H9 (cell line): ENCODE measurements around the gene CENPP. TPM values are rescaled to one million over a fixed set of nuclear protein-coding genes. Genes with fewer than 3 reads are reported as not detected.

Source experiments
- DNase-seq: peaks from one replicate; pipeline ENCODE4 v3.0.0-alpha.2; 2017
- H2AFZ ChIP-seq: one replicate; pipeline ENCODE4 v1.6.1; 2013; ENCODE audit warnings: mild to moderate bottlenecking, low read length, control low read depth, moderate library complexity
- H2AK5ac ChIP-seq: 2 replicates; pipeline ENCODE4 v1.6.1; 2013; ENCODE audit warnings: low read length, control low read depth, mixed read lengths; ENCODE audit not compliant: insufficient read length
- H2BK120ac ChIP-seq: one replicate; pipeline ENCODE4 v1.6.1; 2013; ENCODE audit warnings: low read depth, mild to moderate bottlenecking, low read length, control low read depth, inconsistent platforms; ENCODE audit not compliant: poor library complexity, severe bottlenecking
- H2BK12ac ChIP-seq: 2 replicates; pipeline ENCODE4 v1.6.1; 2013; ENCODE audit warnings: low read length, control low read depth, mixed read lengths, low read depth; ENCODE audit not compliant: insufficient read length
- H2BK15ac ChIP-seq: 2 replicates; pipeline ENCODE4 v1.6.1; 2013; ENCODE audit warnings: low read depth, low read length, control low read depth
- H2BK20ac ChIP-seq: one replicate; pipeline ENCODE4 v1.6.1; 2013; ENCODE audit warnings: low read depth, mild to moderate bottlenecking, low read length, control low read depth, inconsistent platforms; ENCODE audit not compliant: poor library complexity, severe bottlenecking
- H2BK5ac ChIP-seq: 2 replicates; pipeline ENCODE4 v1.6.1; 2013; ENCODE audit warnings: low read length, control low read depth, mixed read lengths; ENCODE audit not compliant: insufficient read length
- H3K14ac ChIP-seq: 2 replicates; pipeline ENCODE4 v1.6.1; 2013; ENCODE audit warnings: low read length, control low read depth; ENCODE audit not compliant: insufficient read depth
- H3K18ac ChIP-seq: 2 replicates; pipeline ENCODE4 v1.6.1; 2013; ENCODE audit warnings: low read depth, mild to moderate bottlenecking, mixed read lengths, low read length, control low read depth; ENCODE audit not compliant: insufficient read length
- H3K23ac ChIP-seq: 2 replicates; pipeline ENCODE4 v1.6.1; 2013; ENCODE audit warnings: low read length, control low read depth, mixed read lengths, low read depth; ENCODE audit not compliant: insufficient read length
- H3K23me2 ChIP-seq: 2 replicates; pipeline ENCODE4 v1.6.1; 2013; ENCODE audit warnings: low read depth, mild to moderate bottlenecking, mixed read lengths, low read length, control low read depth; ENCODE audit not compliant: insufficient read length, poor library complexity, severe bottlenecking
- H3K27ac ChIP-seq: 2 replicates; pipeline ENCODE4 v1.5.1; 2013; ENCODE audit warnings: low read length, control low read depth, mixed read lengths, low read depth; ENCODE audit not compliant: insufficient read length
- H3K27me3 ChIP-seq: 2 replicates; pipeline ENCODE4 v1.6.1; 2013; ENCODE audit warnings: low read length, control low read depth, inconsistent platforms; ENCODE audit not compliant: insufficient read depth
- H3K4ac ChIP-seq: 2 replicates; pipeline ENCODE4 v1.6.1; 2013; ENCODE audit warnings: low read depth, mild to moderate bottlenecking, control low read depth, inconsistent platforms, low read length, moderate library complexity
- H3K4me1 ChIP-seq: 2 replicates; pipeline ENCODE4 v1.6.1; 2013; ENCODE audit warnings: low read length, control low read depth, inconsistent platforms; ENCODE audit not compliant: insufficient read depth
- H3K4me2 ChIP-seq: 2 replicates; pipeline ENCODE4 v1.6.1; 2013; ENCODE audit warnings: low read length, control low read depth, mixed read lengths; ENCODE audit not compliant: insufficient read length, insufficient read depth
- H3K56ac ChIP-seq: 2 replicates; pipeline ENCODE4 v1.6.1; 2013; ENCODE audit warnings: low read depth, mild to moderate bottlenecking, mixed read lengths, low read length, control low read depth; ENCODE audit not compliant: insufficient read length
- H3K79me1 ChIP-seq: 2 replicates; pipeline ENCODE4 v1.6.1; 2013; ENCODE audit warnings: low read depth, mild to moderate bottlenecking, moderate library complexity, low read length, control low read depth, inconsistent platforms; ENCODE audit not compliant: insufficient read depth, poor library complexity, severe bottlenecking
- H3K79me2 ChIP-seq: 2 replicates; pipeline ENCODE4 v1.6.1; 2013; ENCODE audit warnings: low read length, control low read depth, inconsistent platforms; ENCODE audit not compliant: insufficient read depth
- H3K9ac ChIP-seq: 2 replicates; pipeline ENCODE4 v1.6.1; 2013; ENCODE audit warnings: low read length, control low read depth, mixed read lengths; ENCODE audit not compliant: insufficient read length; ENCODE audit errors: extremely low read depth
- H3K9me3 ChIP-seq: one replicate; pipeline ENCODE4 v1.6.1; 2013; ENCODE audit warnings: low read depth, low read length, inconsistent platforms; ENCODE audit not compliant: control insufficient read depth
- H3T11ph ChIP-seq: one replicate; pipeline ENCODE4 v1.6.1; 2013; ENCODE audit warnings: mild to moderate bottlenecking, low read length, control low read depth, inconsistent platforms
- H4K20me1 ChIP-seq: one replicate; pipeline ENCODE4 v1.6.1; 2013; ENCODE audit not compliant: control insufficient read depth, insufficient read length, insufficient read depth
- H4K5ac ChIP-seq: 2 replicates; pipeline ENCODE4 v1.6.1; 2013; ENCODE audit warnings: low read depth, mild to moderate bottlenecking, mixed read lengths, low read length, control low read depth; ENCODE audit not compliant: insufficient read length
- H4K8ac ChIP-seq: replicated peaks from 2 replicates; pipeline ENCODE4 v1.6.1; 2013; ENCODE audit warnings: low read length, control low read depth, mixed read lengths, low read depth; ENCODE audit not compliant: insufficient read length
- H4K91ac ChIP-seq: 2 replicates; pipeline ENCODE4 v1.6.1; 2013; ENCODE audit warnings: low read depth, mild to moderate bottlenecking, moderate library complexity, mixed read lengths, low read length, control low read depth; ENCODE audit not compliant: insufficient read length
- H3K27ac Mint-ChIP-seq, 3 experiments: 2 replicates in 2 of 3; 3 replicates in 1 of 3; pipeline ENCODE4 v1.8.0; 2020 to 2021; ENCODE audit warnings: mixed read lengths in 3 of 3, mild to moderate bottlenecking in 1 of 3, moderate library complexity in 1 of 3
- H3K27me3 Mint-ChIP-seq: 2 replicates; pipeline ENCODE4 v1.8.0; 2021; ENCODE audit warnings: low read depth, mild to moderate bottlenecking, moderate library complexity, mixed read lengths
- H3K36me3 Mint-ChIP-seq, 3 experiments: 2 replicates in 2 of 3; 3 replicates in 1 of 3; pipeline ENCODE4 v1.8.0; 2020 to 2021; ENCODE audit warnings: low read depth in 3 of 3, mixed read lengths in 3 of 3; ENCODE audit not compliant: insufficient read depth in 1 of 3
- H3K4me1 Mint-ChIP-seq, 2 experiments: 2 replicates each; pipeline ENCODE4 v1.8.0; 2020; ENCODE audit warnings: mixed read lengths in 2 of 2
- H3K4me3 Mint-ChIP-seq, 2 experiments: 2 replicates in 1 of 2; 3 replicates in 1 of 2; pipeline ENCODE4 v1.8.0; 2020 to 2021; ENCODE audit warnings: mild to moderate bottlenecking in 2 of 2, mixed read lengths in 2 of 2, moderate library complexity in 1 of 2
- H3K9me3 Mint-ChIP-seq, 2 experiments: 2 replicates in 1 of 2; 3 replicates in 1 of 2; pipeline ENCODE4 v1.8.0; 2020; ENCODE audit warnings: mild to moderate bottlenecking in 2 of 2, mixed read lengths in 2 of 2, moderate library complexity in 1 of 2
- WGBS: extraction: QIAGEN DNeasy Blood & Tissue Kit; methylation state at CpG from one replicate; pipeline ENCODE4 v1.1.7; 2013; ENCODE audit warnings: missing lambda C conversion rate, low lambda C conversion rate, mixed read lengths; ENCODE audit not compliant: insufficient read length; ENCODE audit errors: extremely low coverage; 5-methylcytosine and 5-hydroxymethylcytosine counted together
- total RNA-seq: library from RNA; stranded (reverse); gene quantifications from 2 replicates; pipeline ENCODE4 v1.2.1, GENCODE V29; 2021
- TF ChIP-seq, protein P1 (sequence below): fragments of 200-600 bp; sonication (generic); conservative IDR thresholded peaks from 3 replicates; pipeline ENCODE4 v1.8.0; 2021; ENCODE audit warnings: antibody characterized with exemption, mild to moderate bottlenecking

The CENPP gene
- total RNA-seq, 1 experiment from 2014 or later, result 9.1 TPM

DNA sequence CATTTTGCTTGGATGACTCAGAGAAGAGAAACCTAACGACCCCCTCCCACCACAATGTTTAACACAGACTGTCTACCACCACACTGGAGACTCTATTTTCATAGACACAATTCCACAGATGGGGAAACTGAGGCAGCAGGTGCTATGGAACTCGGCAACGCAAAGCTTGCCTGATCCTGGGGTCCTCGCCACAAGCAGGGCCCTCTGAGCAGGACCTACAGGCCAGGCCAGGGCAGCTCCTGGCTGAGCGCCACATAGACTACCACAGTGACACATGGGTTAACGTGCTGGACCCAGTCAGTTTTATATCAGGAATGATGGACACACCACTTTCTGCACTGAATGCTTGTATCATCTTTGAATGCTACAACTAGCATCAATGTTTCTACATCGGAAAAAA, 332.4 kb downstream of the CENPP start:
- no peak overlapping the region for H3K23ac ChIP-seq
- H3K4me3 Mint-ChIP-seq, result no peak overlapping the region
- WGBS, result no CpG with 5 or more reads among the region's 7 CpGs
- H3K27me3 ChIP-seq, result no peaks in the 10 kb centered on the region
- H3K14ac ChIP-seq, result no peak overlapping the region; the same call in 1 of the 2 replicates
- H3K79me2 ChIP-seq, result peaks cover 4% of the 10 kb centered on the region; the same call in 1 of the 2 replicates
- no peak overlapping the region for H3K56ac ChIP-seq
- no peaks in the 10 kb centered on the region for H4K20me1 ChIP-seq
- no peak overlapping the region for H2BK12ac ChIP-seq
- no peak overlapping the region for H2BK5ac ChIP-seq
- H3K27me3 Mint-ChIP-seq, result no peaks in the 10 kb centered on the region
- no peak overlapping the region for H4K91ac ChIP-seq
- no peak overlapping the region for H3K4ac ChIP-seq
- no peaks in the 10 kb centered on the region for H3K4me1 ChIP-seq
- H3K27ac ChIP-seq, result no peak overlapping the region
- no peaks in the 10 kb centered on the region for H3K23me2 ChIP-seq
- H2BK15ac ChIP-seq, result no peak overlapping the region
- H2BK20ac ChIP-seq, result no peak overlapping the region
- no peak overlapping the region for H2AFZ ChIP-seq
- no peak overlapping the region for H4K5ac ChIP-seq
- peaks cover 8% of the 10 kb centered on the region for H3K79me1 ChIP-seq
- no peak overlapping the region for H3K9ac ChIP-seq
- H3K4me1 Mint-ChIP-seq, result peaks cover 14 to 15% of the 10 kb centered on the region in 2 experiments
- no peak overlapping the region for H3T11ph ChIP-seq
- no peaks in the 10 kb centered on the region for H3K9me3 Mint-ChIP-seq
- no peak overlapping the region for H2BK120ac ChIP-seq
- TF ChIP-seq, protein P1, sequence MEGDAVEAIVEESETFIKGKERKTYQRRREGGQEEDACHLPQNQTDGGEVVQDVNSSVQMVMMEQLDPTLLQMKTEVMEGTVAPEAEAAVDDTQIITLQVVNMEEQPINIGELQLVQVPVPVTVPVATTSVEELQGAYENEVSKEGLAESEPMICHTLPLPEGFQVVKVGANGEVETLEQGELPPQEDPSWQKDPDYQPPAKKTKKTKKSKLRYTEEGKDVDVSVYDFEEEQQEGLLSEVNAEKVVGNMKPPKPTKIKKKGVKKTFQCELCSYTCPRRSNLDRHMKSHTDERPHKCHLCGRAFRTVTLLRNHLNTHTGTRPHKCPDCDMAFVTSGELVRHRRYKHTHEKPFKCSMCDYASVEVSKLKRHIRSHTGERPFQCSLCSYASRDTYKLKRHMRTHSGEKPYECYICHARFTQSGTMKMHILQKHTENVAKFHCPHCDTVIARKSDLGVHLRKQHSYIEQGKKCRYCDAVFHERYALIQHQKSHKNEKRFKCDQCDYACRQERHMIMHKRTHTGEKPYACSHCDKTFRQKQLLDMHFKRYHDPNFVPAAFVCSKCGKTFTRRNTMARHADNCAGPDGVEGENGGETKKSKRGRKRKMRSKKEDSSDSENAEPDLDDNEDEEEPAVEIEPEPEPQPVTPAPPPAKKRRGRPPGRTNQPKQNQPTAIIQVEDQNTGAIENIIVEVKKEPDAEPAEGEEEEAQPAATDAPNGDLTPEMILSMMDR, result no peak
- H2AK5ac ChIP-seq, result no peak overlapping the region
- no peak overlapping the region for H3K4me2 ChIP-seq
- no peak for DNase-seq
- peak overlapping the region in 1 of 3 experiments; percentile 83; a peak in 1 of 7 replicates for H3K27ac Mint-ChIP-seq
- no peaks in the 10 kb centered on the region for H3K9me3 ChIP-seq
- peaks cover 2 to 19% (median 6%) of the 10 kb centered on the region in 3 experiments; a peak in 6 of 7 replicates for H3K36me3 Mint-ChIP-seq
- H3K18ac ChIP-seq, result no peak overlapping the region
- H4K8ac ChIP-seq, result no peak overlapping the region
